ENCODE data around the gene CYREN.
A peak's percentile ranks its signal among the peaks of the same experiment; 100 is the strongest.
"Not testable (repeated sequence)": the region's sequence is repeated elsewhere in the genome, so short reads cannot be mapped to it uniquely, and the experiment has no call there.

The CYREN gene

GRCh38 chr7:135183478-135183877 lies 13.0 kb upstream of the CYREN start:
- H3K4me3 ChIP-seq (ENCODE audit: low read length), result no peak overlapping the region
- H3K36me3 ChIP-seq (ENCODE audit: control insufficient read depth, insufficient read depth, low read length), result peaks cover 5% of the 10 kb centered on the region
- H3K4me1 ChIP-seq (ENCODE audit: control insufficient read depth, insufficient read depth, low read length), result peaks cover 16% of the 10 kb centered on the region
- H3K27me3 ChIP-seq (ENCODE audit: control insufficient read depth, insufficient read depth, low read length), result no peaks in the 10 kb centered on the region
- H3K9me3 ChIP-seq (ENCODE audit: control insufficient read depth, low read length), result peaks cover 7% of the 10 kb centered on the region
- no peak overlapping the region for H3K9ac ChIP-seq (ENCODE audit: low read length)

- Histone ChIP-seq H3K27me3 (ENCODE audit: control insufficient read depth, insufficient read depth, low read length) (no peaks in the 10 kb centered on the region), H3K4me1 (ENCODE audit: control insufficient read depth, insufficient read depth, low read length) (peaks cover 24% of the 10 kb centered on the region), H3K4me3 (ENCODE audit: low read length) (no peak overlapping the region), H3K36me3 (ENCODE audit: control insufficient read depth, insufficient read depth, low read length) (peaks cover 5% of the 10 kb centered on the region), H3K9me3 (ENCODE audit: control insufficient read depth, low read length) (peaks cover 7% of the 10 kb centered on the region), H3K9ac (ENCODE audit: low read length) (no peak overlapping the region)
These were observed 11.6 kb upstream of the CYREN start for GRCh38 chr7:135181929-135182678.

- Histone ChIP-seq H3K36me3 (ENCODE audit: control insufficient read depth, insufficient read depth, low read length) (peaks cover 5% of the 10 kb centered on the region), H3K4me3 (ENCODE audit: low read length) (no peak overlapping the region), H3K4me1 (ENCODE audit: control insufficient read depth, insufficient read depth, low read length) (peaks cover 24% of the 10 kb centered on the region), H3K9me3 (ENCODE audit: control insufficient read depth, low read length) (peaks cover 7% of the 10 kb centered on the region), H3K9ac (ENCODE audit: low read length) (no peak overlapping the region), H3K27me3 (ENCODE audit: control insufficient read depth, insufficient read depth, low read length) (no peaks in the 10 kb centered on the region)
These were observed 10.9 kb upstream of the CYREN start for GRCh38 chr7:135181261-135181928.

GRCh38 chr7:135180122-135180521 lies 9.6 kb upstream of the CYREN start:
- peaks cover 7% of the 10 kb centered on the region for H3K9me3 ChIP-seq (ENCODE audit: control insufficient read depth, low read length)
- peaks cover 24% of the 10 kb centered on the region for H3K4me1 ChIP-seq (ENCODE audit: control insufficient read depth, insufficient read depth, low read length)
- no peaks in the 10 kb centered on the region for H3K36me3 ChIP-seq (ENCODE audit: control insufficient read depth, insufficient read depth, low read length)
- H3K9ac ChIP-seq (ENCODE audit: low read length), result no peak overlapping the region
- no peaks in the 10 kb centered on the region for H3K27me3 ChIP-seq (ENCODE audit: control insufficient read depth, insufficient read depth, low read length)
- H3K4me3 ChIP-seq (ENCODE audit: low read length), result peak overlapping the region; percentile 27

GRCh38 chr7:135179321-135179925 lies 8.9 kb upstream of the CYREN start:
- H3K4me3 ChIP-seq (ENCODE audit: low read length), result peak overlapping the region; percentile 27
- H3K36me3 ChIP-seq (ENCODE audit: control insufficient read depth, insufficient read depth, low read length), result no peaks in the 10 kb centered on the region
- H3K9ac ChIP-seq (ENCODE audit: low read length), result no peak overlapping the region
- peaks cover 24% of the 10 kb centered on the region for H3K4me1 ChIP-seq (ENCODE audit: control insufficient read depth, insufficient read depth, low read length)
- peaks cover 7% of the 10 kb centered on the region for H3K9me3 ChIP-seq (ENCODE audit: control insufficient read depth, low read length)
- no peaks in the 10 kb centered on the region for H3K27me3 ChIP-seq (ENCODE audit: control insufficient read depth, insufficient read depth, low read length)

- Histone ChIP-seq H3K4me3 (ENCODE audit: low read length) (no peak overlapping the region), H3K4me1 (ENCODE audit: control insufficient read depth, insufficient read depth, low read length) (peaks cover 24% of the 10 kb centered on the region), H3K9ac (ENCODE audit: low read length) (no peak overlapping the region), H3K27me3 (ENCODE audit: control insufficient read depth, insufficient read depth, low read length) (no peaks in the 10 kb centered on the region), H3K9me3 (ENCODE audit: control insufficient read depth, low read length) (peaks cover 7% of the 10 kb centered on the region), H3K36me3 (ENCODE audit: control insufficient read depth, insufficient read depth, low read length) (no peaks in the 10 kb centered on the region)
These were observed 7.9 kb upstream of the CYREN start for GRCh38 chr7:135178364-135178763.

GRCh38 chr7:135177028-135177696 lies 6.7 kb upstream of the CYREN start:
- H3K4me3 ChIP-seq (ENCODE audit: low read length), result no peak overlapping the region
- H3K9me3 ChIP-seq (ENCODE audit: control insufficient read depth, low read length), result peaks cover 7% of the 10 kb centered on the region
- H3K9ac ChIP-seq (ENCODE audit: low read length), result no peak overlapping the region
- no peaks in the 10 kb centered on the region for H3K27me3 ChIP-seq (ENCODE audit: control insufficient read depth, insufficient read depth, low read length)
- no peaks in the 10 kb centered on the region for H3K36me3 ChIP-seq (ENCODE audit: control insufficient read depth, insufficient read depth, low read length)
- peaks cover 24% of the 10 kb centered on the region for H3K4me1 ChIP-seq (ENCODE audit: control insufficient read depth, insufficient read depth, low read length)

GRCh38 chr7:135175931-135176330 lies 5.4 kb upstream of the CYREN start:
- Histone ChIP-seq H3K36me3 (ENCODE audit: control insufficient read depth, insufficient read depth, low read length) (no peaks in the 10 kb centered on the region), H3K4me3 (ENCODE audit: low read length) (no peak overlapping the region)

GRCh38 chr7:135174941-135175340 lies 4.4 kb upstream of the CYREN start:
- peaks cover 22% of the 10 kb centered on the region for H3K4me1 ChIP-seq (ENCODE audit: control insufficient read depth, insufficient read depth, low read length)
- H3K27me3 ChIP-seq (ENCODE audit: control insufficient read depth, insufficient read depth, low read length), result no peaks in the 10 kb centered on the region
- H3K4me3 ChIP-seq (ENCODE audit: low read length), result no peak overlapping the region
- H3K36me3 ChIP-seq (ENCODE audit: control insufficient read depth, insufficient read depth, low read length), result no peaks in the 10 kb centered on the region
- no peak overlapping the region for H3K9ac ChIP-seq (ENCODE audit: low read length)
- H3K9me3 ChIP-seq (ENCODE audit: control insufficient read depth, low read length), result no peaks in the 10 kb centered on the region

More at GRCh38 chr7:135175931-135176330, 5.4 kb upstream of the CYREN start:
- Histone ChIP-seq H3K9ac (ENCODE audit: low read length) (no peak overlapping the region), H3K27me3 (ENCODE audit: control insufficient read depth, insufficient read depth, low read length) (no peaks in the 10 kb centered on the region), H3K9me3 (ENCODE audit: control insufficient read depth, low read length) (peaks cover 4% of the 10 kb centered on the region), H3K4me1 (ENCODE audit: control insufficient read depth, insufficient read depth, low read length) (peaks cover 24% of the 10 kb centered on the region)

GRCh38 chr7:135173916-135174315 lies 3.4 kb upstream of the CYREN start:
- H3K4me1 ChIP-seq (ENCODE audit: control insufficient read depth, insufficient read depth, low read length), result peaks cover 22% of the 10 kb centered on the region
- H3K36me3 ChIP-seq (ENCODE audit: control insufficient read depth, insufficient read depth, low read length); H3K4me3 ChIP-seq (ENCODE audit: low read length); H3K9me3 ChIP-seq (ENCODE audit: control insufficient read depth, low read length); H3K9ac ChIP-seq (ENCODE audit: low read length); H3K27me3 ChIP-seq (ENCODE audit: control insufficient read depth, insufficient read depth, low read length): not testable (repeated sequence)

- H3K9ac ChIP-seq (ENCODE audit: low read length); H3K9me3 ChIP-seq (ENCODE audit: control insufficient read depth, low read length); H3K4me3 ChIP-seq (ENCODE audit: low read length); H3K27me3 ChIP-seq (ENCODE audit: control insufficient read depth, insufficient read depth, low read length); H3K36me3 ChIP-seq (ENCODE audit: control insufficient read depth, insufficient read depth, low read length): not testable (repeated sequence)
- peaks cover 24% of the 10 kb centered on the region for H3K4me1 ChIP-seq (ENCODE audit: control insufficient read depth, insufficient read depth, low read length)
These were observed 1.2 kb upstream of the CYREN start for GRCh38 chr7:135171581-135172291.
